GM12872 (cell line): ENCODE data around the gene MAB21L3.

Experiments used
- CTCF ChIP-seq: IDR thresholded peaks from 3 replicates; pipeline ENCODE4 v1.5.1; 2011; ENCODE audit warnings: low read depth, mild to moderate bottlenecking, low read length, moderate library complexity; ENCODE audit not compliant: insufficient read depth

The MAB21L3 gene

GRCh38 chr1:116152577-116152943, 41.4 kb downstream of the MAB21L3 start:
- no peak for TF ChIP-seq CTCF

GRCh38 chr1:116152950-116153691, 41.9 kb downstream of the MAB21L3 start:
- TF ChIP-seq CTCF, result no peak

GRCh38 chr1:116153692-116154031, 42.5 kb downstream of the MAB21L3 start:
- TF ChIP-seq CTCF, result no peak

- no peak for TF ChIP-seq CTCF
Observed at GRCh38 chr1:116154536-116154935, 43.3 kb downstream of the MAB21L3 start.

- no peak for TF ChIP-seq CTCF
Observed at GRCh38 chr1:116157096-116157495, 45.9 kb downstream of the MAB21L3 start.

- no peak for TF ChIP-seq CTCF
Observed at GRCh38 chr1:116159177-116159576, 48.0 kb downstream of the MAB21L3 start.

- TF ChIP-seq CTCF, result no peak
Observed at GRCh38 chr1:116159611-116160010, 48.4 kb downstream of the MAB21L3 start.

- TF ChIP-seq CTCF, result no peak
Observed at GRCh38 chr1:116161390-116161789, 50.2 kb downstream of the MAB21L3 start.
